ENCODE measurements around the gene FRMD4A. TPM values are rescaled to one million over a fixed set of nuclear protein-coding genes. Genes with fewer than 3 reads are reported as not detected.

Gene FRMD4A
- total RNA-seq, 4 donors from 2014 or later: 5.6 to 34.1 (median 19.4) TPM

- no peak for TF ChIP-seq CTCF (IDR thresholded peaks at IDR 0.05)
- TF ChIP-seq POLR2A (IDR thresholded peaks at IDR 0.05): no peak
- intact Hi-C loops (cut with DNase I; ENCODE audit: low total_unique reads): no loop called here
These were observed 223.9 kb downstream of the FRMD4A start for GRCh38 chr10:14106828-14107227.

GRCh38 chr10:14102056-14102455 is 228.7 kb downstream of the FRMD4A start:
- TF ChIP-seq POLR2A (IDR thresholded peaks at IDR 0.05): no peak
- TF ChIP-seq CTCF (IDR thresholded peaks at IDR 0.05): no peak
- Histone ChIP-seq H3K36me3 (no peaks in the 10 kb centered on the region), H3K4me1 (no peaks in the 10 kb centered on the region), H3K9me3 (no peaks in the 10 kb centered on the region), H3K27ac (no peak overlapping the region), H3K27me3 (no peaks in the 10 kb centered on the region), H3K4me3 (no peak overlapping the region)
- intact Hi-C loops (cut with DNase I; ENCODE audit: low total_unique reads): no loop called here
- no peak for DNase-seq

More at GRCh38 chr10:14106828-14107227, 223.9 kb downstream of the FRMD4A start:
- Histone ChIP-seq H3K4me1 (no peaks in the 10 kb centered on the region), H3K27ac (no peak overlapping the region), H3K27me3 (no peaks in the 10 kb centered on the region), H3K9me3 (no peaks in the 10 kb centered on the region), H3K4me3 (no peak overlapping the region), H3K36me3 (no peaks in the 10 kb centered on the region)
- no peak for DNase-seq

- no peaks in the 10 kb centered on the region for H3K27me3 ChIP-seq
- H3K36me3 ChIP-seq: no peaks in the 10 kb centered on the region
- no peak overlapping the region for H3K4me3 ChIP-seq
- no peak for TF ChIP-seq CTCF (IDR thresholded peaks at IDR 0.05)
- TF ChIP-seq POLR2A (IDR thresholded peaks at IDR 0.05): no peak
- H3K4me1 ChIP-seq: no peaks in the 10 kb centered on the region
- intact Hi-C loops (cut with DNase I; ENCODE audit: low total_unique reads): loop anchor here (10.0 kb wide), 1 partner anchor 305 kb away; no protein-coding TSS in a partner anchor
- no peak for DNase-seq
- no peaks in the 10 kb centered on the region for H3K9me3 ChIP-seq
- H3K27ac ChIP-seq: no peak overlapping the region
These were observed 230.8 kb downstream of the FRMD4A start for GRCh38 chr10:14099885-14100284.

- H3K9me3 ChIP-seq: no peaks in the 10 kb centered on the region
- H3K36me3 ChIP-seq: no peaks in the 10 kb centered on the region
- H3K4me1 ChIP-seq: no peaks in the 10 kb centered on the region
- no peaks in the 10 kb centered on the region for H3K27me3 ChIP-seq
- no peak overlapping the region for H3K27ac ChIP-seq
- no peak for DNase-seq
- intact Hi-C loops (cut with DNase I; ENCODE audit: low total_unique reads): loop anchor here (10.0 kb wide), 1 partner anchor 299 kb away; no protein-coding TSS in a partner anchor
- TF ChIP-seq POLR2A (IDR thresholded peaks at IDR 0.05) (no peak), CTCF (IDR thresholded peaks at IDR 0.05) (peak; percentile 23 to 60 (median 45))
- no peak overlapping the region for H3K4me3 ChIP-seq
These were observed 236.8 kb downstream of the FRMD4A start for GRCh38 chr10:14093730-14094484.

- intact Hi-C loops (cut with DNase I; ENCODE audit: low total_unique reads): loop anchor here (10.0 kb wide), 1 partner anchor 298 kb away; no protein-coding TSS in a partner anchor
- Histone ChIP-seq H3K36me3 (no peaks in the 10 kb centered on the region), H3K4me3 (no peak overlapping the region), H3K27ac (no peak overlapping the region), H3K4me1 (no peaks in the 10 kb centered on the region), H3K27me3 (no peaks in the 10 kb centered on the region), H3K9me3 (no peaks in the 10 kb centered on the region)
- no peak for DNase-seq
- no peak for TF ChIP-seq CTCF (IDR thresholded peaks at IDR 0.05)
- no peak for TF ChIP-seq POLR2A (IDR thresholded peaks at IDR 0.05)
These were observed 237.9 kb downstream of the FRMD4A start for GRCh38 chr10:14092799-14093198.

Data from uterus (tissue), 4 donors.